T-cell (primary cell): ENCODE results near the gene UBE2K. TPM values are rescaled to one million over a fixed set of nuclear protein-coding genes. Genes with fewer than 3 reads are reported as not detected.
"Not testable (repeated sequence)": the region's sequence is repeated elsewhere in the genome, so short reads cannot be mapped to it uniquely, and the experiment has no call there.

Experiments used
- ATAC-seq, 4 experiments: fragments of 200-7000 bp in 3 of 4; fragments of 150-1000 bp in 1 of 4; cut with Tn5 transposase; replicated peaks in 1 of 4; 1 replicate in 3 of 4; 2 replicates in 1 of 4; pipeline ENCODE4 v1.10.0; 2021; ENCODE audit warnings: moderate library complexity in 3 of 4, mild to moderate bottlenecking in 2 of 4, moderate number of reproducible peaks in 1 of 4
- CTCF ChIA-PET, 2 donors: fragments of 300-600 bp; sonication (Branson Sonifier 250); formaldehyde crosslinking; loops; one replicate each; lab custom pipeline; 2022; ENCODE audit warnings: antibody characterized with exemption in 2 of 2; lab: Charles Lee
- POLR2A ChIA-PET, 2 donors: fragments of 300-600 bp; sonication (Branson Sonifier 250); formaldehyde crosslinking; loops; one replicate each; lab custom pipeline; 2022; ENCODE audit warnings: antibody characterized with exemption in 2 of 2; lab: Charles Lee
- DNase-seq, 35 experiments: peaks; one replicate each; pipeline versions ENCODE4 v3.0.0 to v3.0.0-alpha.2; 2013 to 2023
- H3K27ac ChIP-seq: one replicate; pipeline ENCODE4 v1.5.1; 2013; ENCODE audit warnings: low read length
- H3K27me3 ChIP-seq, 2 experiments: replicated peaks in 1 of 2; 1 replicate in 1 of 2; 2 replicates in 1 of 2; pipeline versions ENCODE4 v1.6.1 to v1.7.0; 2013; ENCODE audit warnings: low read length in 1 of 2, mixed read lengths in 1 of 2; ENCODE audit not compliant: control insufficient read depth in 2 of 2, insufficient read depth in 2 of 2; ENCODE audit errors: extremely low read depth in 1 of 2
- H3K36me3 ChIP-seq, 2 donors: 1 replicate in 1 of 2; 2 replicates in 1 of 2; pipeline versions ENCODE4 v1.6.1 to v1.7.0; 2013; ENCODE audit warnings: low read length in 1 of 2; ENCODE audit not compliant: control insufficient read depth in 2 of 2, insufficient read depth in 1 of 2; ENCODE audit errors: extremely low read depth in 1 of 2
- H3K4me1 ChIP-seq, 2 experiments: 1 replicate in 1 of 2; 2 replicates in 1 of 2; pipeline versions ENCODE4 v1.6.1 to v1.7.0; 2013; ENCODE audit warnings: low read length in 2 of 2, mixed read lengths in 1 of 2; ENCODE audit not compliant: insufficient read depth in 2 of 2, control insufficient read depth in 1 of 2; ENCODE audit errors: extremely low read depth in 1 of 2
- H3K4me3 ChIP-seq, 2 donors: 1 replicate in 1 of 2; 2 replicates in 1 of 2; pipeline versions ENCODE4 v1.5.1 to v1.7.0; 2013; ENCODE audit warnings: mild to moderate bottlenecking in 2 of 2, low read length in 1 of 2, moderate library complexity in 1 of 2; ENCODE audit not compliant: control insufficient read depth in 1 of 2; ENCODE audit errors: extremely low read depth in 1 of 2
- H3K9me3 ChIP-seq: 2 replicates; pipeline ENCODE4 v1.7.0; 2013
- H3K27ac Mint-ChIP-seq, 2 donors: one replicate each; pipeline ENCODE4 v1.8.0; 2020 to 2021; ENCODE audit warnings: mild to moderate bottlenecking in 2 of 2, mixed read lengths in 2 of 2
- H3K27me3 Mint-ChIP-seq, 2 donors: one replicate each; pipeline ENCODE4 v1.8.0; 2021 to 2022; ENCODE audit warnings: mixed read lengths in 2 of 2
- H3K36me3 Mint-ChIP-seq: one replicate; pipeline ENCODE4 v1.8.0; 2021; ENCODE audit warnings: mixed read lengths
- H3K4me1 Mint-ChIP-seq, 3 donors: one replicate each; pipeline ENCODE4 v1.8.0; 2020 to 2022; ENCODE audit warnings: mixed read lengths in 3 of 3, mild to moderate bottlenecking in 1 of 3
- H3K4me3 Mint-ChIP-seq, 3 donors: one replicate each; pipeline ENCODE4 v1.8.0; 2020 to 2022; ENCODE audit warnings: mild to moderate bottlenecking in 3 of 3, mixed read lengths in 3 of 3, moderate library complexity in 3 of 3
- H3K9me3 Mint-ChIP-seq, 3 donors: one replicate each; pipeline ENCODE4 v1.8.0; 2020 to 2022; ENCODE audit warnings: mixed read lengths in 3 of 3
- WGBS: methylation state at CpG from one replicate; pipeline ENCODE4 v1.1.5; 2013; ENCODE audit warnings: missing lambda C conversion rate; ENCODE audit not compliant: insufficient coverage; 5-methylcytosine and 5-hydroxymethylcytosine counted together
- total RNA-seq, 35 experiments: library from RNA in 6 of 35; stranded (reverse) in 6 of 35; fragments of 120-200 nt in 1 of 35; gene quantifications; one replicate each; pipeline versions ENCODE4 v1.2.1 to v1.2.4 and lab custom pipeline; 2013 to 2026

Gene UBE2K
- total RNA-seq, 5 donors from 2014 or later (not counting 1 experiment from before 2014, with no cell fraction given) = 32.5 to 46.9 (median 44.0) TPM

- H3K4me1 ChIP-seq, POLR2A ChIA-PET, H3K4me3 ChIP-seq, H3K27ac Mint-ChIP-seq, H3K27ac ChIP-seq, H3K4me3 Mint-ChIP-seq, H3K36me3 Mint-ChIP-seq, H3K9me3 ChIP-seq, H3K4me1 Mint-ChIP-seq, H3K9me3 Mint-ChIP-seq, H3K27me3 ChIP-seq, DNase-seq, H3K27me3 Mint-ChIP-seq, ATAC-seq, H3K36me3 ChIP-seq: not testable (repeated sequence)
- WGBS = 100% methylated on average over 1 of the region's 2 CpGs
- CTCF ChIA-PET = interaction anchor here (0.6 to 0.7 kb wide), 3 partner anchors 10 to 289 kb away, joined by 4 to 5 read pairs (median 4); no protein-coding TSS in a partner anchor
These were observed 16.9 kb upstream of the UBE2K start for GRCh38 chr4:39681003-39681402.

GRCh38 chr4:39682138-39682537 lies 15.8 kb upstream of the UBE2K start:
- Histone ChIP-seq H3K4me1 (no peaks in the 10 kb centered on the region), H3K36me3 (no peaks in the 10 kb centered on the region), H3K27me3 (no peaks in the 10 kb centered on the region), H3K4me3 (no peak overlapping the region), H3K9me3 (no peaks in the 10 kb centered on the region), H3K27ac (no peak overlapping the region)
- no peak for DNase-seq
- Mint-ChIP-seq H3K27ac (no peak overlapping the region), H3K4me1 (no peaks in the 10 kb centered on the region), H3K36me3 (no peaks in the 10 kb centered on the region), H3K27me3 (peaks cover 0 to 2% of the 10 kb centered on the region in 2 donors), H3K9me3 (no peaks in the 10 kb centered on the region), H3K4me3 (no peak overlapping the region)
- ATAC-seq = no peak
- POLR2A ChIA-PET = no interaction called here
- WGBS = no CpG with 5 or more reads among the region's 2 CpGs
- CTCF ChIA-PET = no interaction called here

GRCh38 chr4:39685990-39686389 lies 11.9 kb upstream of the UBE2K start:
- no peak overlapping the region for H3K27ac Mint-ChIP-seq
- H3K27me3 Mint-ChIP-seq = no peaks in the 10 kb centered on the region
- H3K4me1 Mint-ChIP-seq = no peaks in the 10 kb centered on the region
- H3K4me1 ChIP-seq = no peaks in the 10 kb centered on the region
- H3K4me3 ChIP-seq = no peak overlapping the region
- H3K36me3 Mint-ChIP-seq = no peaks in the 10 kb centered on the region
- no peak for ATAC-seq
- peaks cover 0 to 3% of the 10 kb centered on the region in 2 experiments for H3K27me3 ChIP-seq
- no peak for DNase-seq
- H3K9me3 Mint-ChIP-seq = no peaks in the 10 kb centered on the region
- no CpG with 5 or more reads among the region's 1 CpG for WGBS
- no peaks in the 10 kb centered on the region for H3K36me3 ChIP-seq
- CTCF ChIA-PET = no interaction called here
- H3K4me3 Mint-ChIP-seq = no peak overlapping the region
- no peaks in the 10 kb centered on the region for H3K9me3 ChIP-seq
- POLR2A ChIA-PET = no interaction called here
- no peak overlapping the region for H3K27ac ChIP-seq

GRCh38 chr4:39687014-39687413 lies 10.9 kb upstream of the UBE2K start:
- Histone ChIP-seq H3K27me3 (peaks cover 0 to 3% of the 10 kb centered on the region in 2 experiments), H3K4me1 (no peaks in the 10 kb centered on the region), H3K4me3 (no peak overlapping the region), H3K9me3 (no peaks in the 10 kb centered on the region), H3K27ac (no peak overlapping the region), H3K36me3 (no peaks in the 10 kb centered on the region)
- CTCF ChIA-PET = interaction anchor here in 1 of 2 donors (0.6 kb wide), 1 partner anchor 140 kb away, joined by 3 read pairs; no protein-coding TSS in a partner anchor
- Mint-ChIP-seq H3K4me3 (no peak overlapping the region), H3K27me3 (no peaks in the 10 kb centered on the region), H3K4me1 (no peaks in the 10 kb centered on the region), H3K36me3 (no peaks in the 10 kb centered on the region), H3K27ac (no peak overlapping the region), H3K9me3 (no peaks in the 10 kb centered on the region)
- POLR2A ChIA-PET = no interaction called here
- no peak for DNase-seq
- ATAC-seq = no peak

GRCh38 chr4:39689970-39690369 lies 8.0 kb upstream of the UBE2K start:
- DNase-seq = no peak
- Mint-ChIP-seq H3K27me3 (no peaks in the 10 kb centered on the region), H3K27ac (no peak overlapping the region), H3K9me3 (no peaks in the 10 kb centered on the region), H3K4me1 (no peaks in the 10 kb centered on the region), H3K4me3 (no peak overlapping the region), H3K36me3 (no peaks in the 10 kb centered on the region)
- ChIA-PET CTCF (no interaction called here), POLR2A (no interaction called here)
- Histone ChIP-seq H3K36me3 (no peaks in the 10 kb centered on the region), H3K27me3 (peaks cover 0 to 3% of the 10 kb centered on the region in 2 experiments), H3K27ac (no peak overlapping the region), H3K9me3 (no peaks in the 10 kb centered on the region), H3K4me1 (no peaks in the 10 kb centered on the region), H3K4me3 (no peak overlapping the region)
- no peak for ATAC-seq
- WGBS = no CpG with 5 or more reads among the region's 7 CpGs

- peaks cover 45 to 52% (median 50%) of the 10 kb centered on the region in 3 donors for H3K4me1 Mint-ChIP-seq
- WGBS = 1% methylated on average over 14 of the region's 21 CpGs
- CTCF ChIA-PET = interaction anchor here in 1 of 2 donors (0.6 to 1.4 kb wide), 5 partner anchors 21 to 277 kb away, joined by 3 to 5 read pairs (median 5); partner anchors contain the start of gene SMIM14
- peaks cover 0 to 5% of the 10 kb centered on the region in 2 donors for H3K36me3 ChIP-seq
- ATAC-seq (peak; percentile 31 to 43 (median 39)), DNase-seq (peak in 8 of 35 experiments; percentile 1 to 40 (median 14))
- peak overlapping the region; percentile 96 to 98 (median 97) for H3K4me3 Mint-ChIP-seq
- H3K27me3 ChIP-seq = no peaks in the 10 kb centered on the region
- peaks cover 21 to 25% of the 10 kb centered on the region in 2 experiments for H3K4me1 ChIP-seq
- no peaks in the 10 kb centered on the region for H3K36me3 Mint-ChIP-seq
- peak overlapping the region; percentile 91 to 100 for H3K4me3 ChIP-seq
- POLR2A ChIA-PET = interaction anchor here in 1 of 2 donors (0.6 kb wide), 1 partner anchor 43 kb away, joined by 5 read pairs; no protein-coding TSS in a partner anchor
- peak overlapping the region; percentile 96 to 97 for H3K27ac Mint-ChIP-seq
- no peaks in the 10 kb centered on the region for H3K9me3 ChIP-seq
- peak overlapping the region; percentile 82 for H3K27ac ChIP-seq
- no peaks in the 10 kb centered on the region for H3K27me3 Mint-ChIP-seq
- no peaks in the 10 kb centered on the region for H3K9me3 Mint-ChIP-seq
These were observed 581 bp downstream of the UBE2K start for GRCh38 chr4:39698424-39699009.
